Activated CD8-positive, alpha-beta memory T cell treated with anti-CD3 and anti-CD28 coated beads, Interleukin-2, amount 10 ng/mL, durations not matched to agents 7 days and 5 days (primary cell): ENCODE data around the gene MPPE1. TPM values are rescaled to one million over a fixed set of nuclear protein-coding genes. Genes with fewer than 3 reads are reported as not detected.
"Not testable (repeated sequence)": the region's sequence is repeated elsewhere in the genome, so short reads cannot be mapped to it uniquely, and the experiment has no call there.

ENCODE experiments used
- ATAC-seq: fragments of 150-1000 bp; cut with Tn5 transposase; one replicate; pipeline ENCODE4 v1.10.0; 2021; ENCODE audit warnings: moderate library complexity
- CTCF ChIA-PET: fragments of 350-600 bp; sonication (Branson Sonifier 250); formaldehyde crosslinking; loops from one replicate; lab custom pipeline; 2021; ENCODE audit warnings: antibody characterized with exemption; lab: Charles Lee
- DNase-seq: peaks from one replicate; pipeline ENCODE4 v3.0.0-alpha.2; 2020
- H3K27ac Mint-ChIP-seq: one replicate; pipeline ENCODE4 v1.8.0; 2021; ENCODE audit warnings: mild to moderate bottlenecking, mixed read lengths
- H3K27me3 Mint-ChIP-seq: one replicate; pipeline ENCODE4 v1.8.0; 2021; ENCODE audit warnings: mixed read lengths
- H3K36me3 Mint-ChIP-seq: one replicate; pipeline ENCODE4 v1.8.0; 2021; ENCODE audit warnings: mild to moderate bottlenecking, mixed read lengths
- H3K4me1 Mint-ChIP-seq: one replicate; pipeline ENCODE4 v1.8.0; 2021; ENCODE audit warnings: mixed read lengths
- H3K4me3 Mint-ChIP-seq: one replicate; pipeline ENCODE4 v1.8.0; 2021; ENCODE audit warnings: mild to moderate bottlenecking, moderate library complexity, mixed read lengths
- H3K9me3 Mint-ChIP-seq: one replicate; pipeline ENCODE4 v1.8.0; 2022; ENCODE audit warnings: low read depth, mixed read lengths
- total RNA-seq, 2 experiments: library from RNA; stranded (reverse); gene quantifications; one replicate each; pipeline ENCODE4 v1.2.3, GENCODE V29; 2021

MPPE1 gene
- total RNA-seq, 2 experiments from 2014 or later, result 42.9 to 64.9 TPM

GRCh38 chr18:11909591-11910026 lies 1.5 kb upstream of the MPPE1 start:
- Mint-ChIP-seq H3K27me3 (no peaks in the 10 kb centered on the region), H3K9me3 (no peaks in the 10 kb centered on the region), H3K36me3 (peaks cover 9% of the 10 kb centered on the region), H3K27ac (no peak overlapping the region), H3K4me3 (peak overlapping the region; percentile 96), H3K4me1 (peaks cover 22% of the 10 kb centered on the region)
- DNase-seq (no peak), ATAC-seq (no peak)
- CTCF ChIA-PET, result interaction anchor here (1.0 to 2.7 kb wide), 3 partner anchors 39 to 362 kb away, joined by 3 to 9 read pairs (median 3); no protein-coding TSS in a partner anchor

- CTCF ChIA-PET, result interaction anchor here (1.0 to 2.7 kb wide), 3 partner anchors 13 to 86 kb away, joined by 3 to 9 read pairs (median 3); no protein-coding TSS in a partner anchor
- ATAC-seq (no peak), DNase-seq (no peak)
- H3K27me3 Mint-ChIP-seq, result no peaks in the 10 kb centered on the region
- H3K4me3 Mint-ChIP-seq, result peak overlapping the region; percentile 96
- H3K9me3 Mint-ChIP-seq, result no peaks in the 10 kb centered on the region
- H3K36me3 Mint-ChIP-seq, result peaks cover 9% of the 10 kb centered on the region
- H3K4me1 Mint-ChIP-seq, result peaks cover 22% of the 10 kb centered on the region
- peak overlapping the region; percentile 82 for H3K27ac Mint-ChIP-seq
Observed at GRCh38 chr18:11909061-11909455, 941 bp upstream of the MPPE1 start.

DNA sequence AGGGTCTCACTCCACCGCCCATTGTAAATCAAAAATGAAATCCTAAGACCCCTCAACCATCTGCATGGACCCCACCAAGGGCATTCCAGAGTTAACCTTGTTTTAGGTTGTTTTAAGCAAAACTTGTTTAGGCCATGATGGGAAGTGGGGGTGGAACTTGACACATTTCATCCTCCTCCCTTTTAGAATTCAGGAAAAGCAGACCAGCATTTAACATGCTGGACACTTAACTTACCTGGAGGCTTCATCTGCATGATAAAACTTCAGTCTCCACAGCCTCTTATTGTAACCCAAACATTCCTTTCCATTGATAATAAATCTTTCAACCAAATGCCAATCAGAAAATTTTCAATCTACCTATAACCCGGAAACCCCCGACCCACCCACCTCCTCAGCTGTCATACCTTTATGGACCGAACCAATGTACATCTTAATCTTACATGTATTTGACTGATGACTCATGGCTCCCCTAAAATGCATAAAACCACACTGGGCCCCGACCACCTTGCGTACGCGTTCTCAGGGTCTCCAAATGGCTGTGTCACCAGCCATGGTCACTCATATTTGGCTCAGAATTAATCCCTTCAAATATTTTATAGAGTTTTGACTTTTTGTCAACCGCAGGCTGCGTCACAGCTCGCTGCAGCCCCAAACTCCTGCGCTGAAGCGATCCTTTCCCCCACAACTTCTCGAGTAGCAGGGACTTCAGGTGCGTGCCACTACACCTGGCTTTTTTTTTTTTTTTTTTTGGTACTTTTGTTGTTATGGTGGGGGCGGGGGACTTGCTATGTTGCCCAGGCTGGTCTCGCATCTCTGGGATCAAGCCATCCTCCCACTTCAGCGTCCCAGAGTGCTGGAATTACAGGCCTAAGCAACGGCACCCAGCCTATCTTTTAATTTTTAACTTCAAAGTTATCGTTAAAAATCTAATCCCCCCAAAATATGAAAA lies 917 bp downstream of the MPPE1 start:
- ATAC-seq (no peak), DNase-seq (no peak)
- CTCF ChIA-PET, result interaction anchor here (2.7 kb wide), 1 partner anchor 88 kb away, joined by 9 read pairs; no protein-coding TSS in a partner anchor

GRCh38 chr18:11906176-11906575 lies 1.9 kb downstream of the MPPE1 start:
- Mint-ChIP-seq H3K4me3 (no peak overlapping the region), H3K27ac (no peak overlapping the region), H3K27me3 (no peaks in the 10 kb centered on the region), H3K36me3 (peaks cover 17% of the 10 kb centered on the region), H3K4me1 (peaks cover 31% of the 10 kb centered on the region), H3K9me3 (no peaks in the 10 kb centered on the region)
- no peak for DNase-seq
- ATAC-seq, result no peak
- CTCF ChIA-PET, result interaction anchor here (1.4 kb wide), 1 partner anchor 15 kb away, joined by 3 read pairs; no protein-coding TSS in a partner anchor

More for the DNA sequence above, 917 bp downstream of the MPPE1 start:
- Mint-ChIP-seq H3K27me3 (no peaks in the 10 kb centered on the region), H3K4me3 (peak overlapping the region; percentile 96), H3K27ac (peak overlapping the region; percentile 95), H3K9me3 (no peaks in the 10 kb centered on the region), H3K36me3 (peaks cover 13% of the 10 kb centered on the region), H3K4me1 (peaks cover 31% of the 10 kb centered on the region)

GRCh38 chr18:11905613-11906012 lies 2.5 kb downstream of the MPPE1 start:
- CTCF ChIA-PET, result interaction anchor here (0.9 to 1.4 kb wide), 2 partner anchors 16 to 173 kb away, joined by 3 read pairs; no protein-coding TSS in a partner anchor
- H3K9me3 Mint-ChIP-seq, result no peaks in the 10 kb centered on the region
- H3K4me1 Mint-ChIP-seq, result peaks cover 31% of the 10 kb centered on the region
- H3K27ac Mint-ChIP-seq, result peak overlapping the region; percentile 46
- ATAC-seq (no peak), DNase-seq (no peak)
- no peaks in the 10 kb centered on the region for H3K27me3 Mint-ChIP-seq
- H3K4me3 Mint-ChIP-seq, result no peak overlapping the region
- peaks cover 17% of the 10 kb centered on the region for H3K36me3 Mint-ChIP-seq

DNA sequence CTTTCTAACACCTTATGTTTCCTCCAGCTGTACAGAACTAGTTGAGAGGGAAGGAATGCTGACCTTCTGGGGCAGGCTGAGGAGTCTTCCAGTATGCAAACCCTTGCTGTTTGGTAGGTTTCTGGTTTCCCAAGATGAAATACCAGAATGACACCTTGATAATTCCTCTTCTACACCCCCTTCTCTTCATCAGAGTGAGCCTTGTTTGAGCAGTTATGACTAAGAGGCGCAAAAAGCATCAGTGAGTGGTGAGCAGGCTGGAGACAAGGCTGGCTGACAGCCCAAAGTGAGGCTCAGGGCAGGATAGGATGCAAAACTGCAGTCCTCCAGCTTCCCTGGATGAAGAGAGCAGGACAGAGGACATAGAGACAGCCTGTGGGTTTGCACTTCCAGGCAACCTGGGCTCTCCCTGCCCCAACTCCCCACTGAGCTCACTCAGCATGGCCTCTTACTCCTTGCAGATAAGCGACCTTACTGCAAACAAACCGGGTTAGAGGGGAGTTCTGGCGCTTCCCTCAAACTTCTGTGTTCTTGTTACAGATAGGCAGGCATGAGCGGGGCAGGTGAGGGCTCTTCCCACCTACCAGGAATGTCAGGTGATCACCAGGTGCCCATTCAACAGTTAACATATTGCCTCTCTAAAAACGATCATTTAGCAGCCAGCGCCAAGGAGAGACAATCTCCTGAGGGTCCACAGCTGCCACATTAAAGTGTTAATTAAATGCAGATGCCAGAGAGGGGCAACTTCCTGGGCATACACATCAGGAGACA lies 5.4 kb downstream of the MPPE1 start:
- H3K4me3 Mint-ChIP-seq, result no peak overlapping the region
- H3K36me3 Mint-ChIP-seq, result peaks cover 25% of the 10 kb centered on the region
- no peak overlapping the region for H3K27ac Mint-ChIP-seq
- peaks cover 23% of the 10 kb centered on the region for H3K4me1 Mint-ChIP-seq
- CTCF ChIA-PET, result no interaction called here
- H3K9me3 Mint-ChIP-seq, result no peaks in the 10 kb centered on the region
- DNase-seq (no peak), ATAC-seq (no peak)
- H3K27me3 Mint-ChIP-seq, result no peaks in the 10 kb centered on the region

- no peak overlapping the region for H3K27ac Mint-ChIP-seq
- CTCF ChIA-PET, result interaction anchor here (0.6 kb wide), 1 partner anchor 40 kb away, joined by 3 read pairs; no protein-coding TSS in a partner anchor
- H3K9me3 Mint-ChIP-seq, result no peaks in the 10 kb centered on the region
Observed at GRCh38 chr18:11901826-11902438, 6.2 kb downstream of the MPPE1 start.

GRCh38 chr18:11899063-11899462 lies 9.1 kb downstream of the MPPE1 start:
- DNase-seq, result no peak
- Mint-ChIP-seq H3K27ac (no peak overlapping the region), H3K9me3 (no peaks in the 10 kb centered on the region), H3K27me3 (no peaks in the 10 kb centered on the region), H3K36me3 (peaks cover 37% of the 10 kb centered on the region), H3K4me1 (peaks cover 9% of the 10 kb centered on the region), H3K4me3 (no peak overlapping the region)
- no peak for ATAC-seq
- CTCF ChIA-PET, result no interaction called here

More at GRCh38 chr18:11901826-11902438, 6.2 kb downstream of the MPPE1 start:
- peaks cover 28% of the 10 kb centered on the region for H3K36me3 Mint-ChIP-seq
- no peak overlapping the region for H3K4me3 Mint-ChIP-seq
- ATAC-seq (no peak), DNase-seq (no peak)
- no peaks in the 10 kb centered on the region for H3K27me3 Mint-ChIP-seq
- peaks cover 18% of the 10 kb centered on the region for H3K4me1 Mint-ChIP-seq

DNA sequence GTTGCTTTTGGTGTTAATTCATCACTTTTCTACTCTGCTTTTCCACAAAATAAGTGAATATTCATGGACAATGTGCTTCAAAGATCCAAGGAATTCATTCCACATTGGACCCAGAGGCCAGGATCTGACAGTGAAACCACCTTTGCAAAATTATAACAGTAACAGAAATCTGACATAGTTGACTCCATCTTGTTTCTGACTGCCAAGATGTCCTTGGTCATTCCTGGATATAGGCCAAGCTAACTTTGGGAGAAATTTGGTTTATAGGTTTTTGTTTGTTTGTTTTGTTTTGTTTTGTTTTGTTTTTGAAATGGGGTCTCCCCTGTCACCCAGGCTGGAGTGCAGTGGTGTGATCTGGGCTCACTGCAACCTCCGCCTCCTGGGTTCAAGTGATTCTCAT lies 10.3 kb downstream of the MPPE1 start:
- peaks cover 2% of the 10 kb centered on the region for H3K4me1 Mint-ChIP-seq
- CTCF ChIA-PET, result interaction anchor here (1.1 kb wide), 1 partner anchor 97 kb away, joined by 3 read pairs; no protein-coding TSS in a partner anchor

DNA sequence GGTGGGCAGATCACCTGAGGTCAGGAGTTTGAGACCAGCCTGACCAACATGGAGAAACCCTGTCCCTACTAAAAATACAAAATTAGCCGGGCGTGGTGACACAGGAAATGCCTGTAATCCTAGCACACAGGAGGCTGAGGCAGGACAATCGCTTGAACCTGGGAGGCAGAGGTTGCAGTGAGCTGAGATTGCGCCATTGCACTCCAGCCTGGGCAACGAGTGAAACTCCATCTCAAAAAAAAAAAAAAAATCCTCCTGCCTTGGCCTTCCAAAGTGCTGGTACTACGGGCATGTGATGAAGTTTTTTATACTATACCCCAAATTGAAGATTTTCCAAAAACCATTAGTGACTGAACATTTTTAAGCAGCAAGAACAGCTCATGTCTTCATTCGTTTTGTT lies 15.7 kb downstream of the MPPE1 start:
- CTCF ChIA-PET, ATAC-seq, H3K27me3 Mint-ChIP-seq, H3K9me3 Mint-ChIP-seq, H3K4me1 Mint-ChIP-seq, H3K4me3 Mint-ChIP-seq, DNase-seq, H3K27ac Mint-ChIP-seq: not testable (repeated sequence)
- peaks cover 41% of the 10 kb centered on the region for H3K36me3 Mint-ChIP-seq

More for the DNA sequence above, 10.3 kb downstream of the MPPE1 start:
- DNase-seq, result no peak
- no peak overlapping the region for H3K27ac Mint-ChIP-seq
- H3K27me3 Mint-ChIP-seq, result no peaks in the 10 kb centered on the region
- ATAC-seq, result no peak
- peaks cover 34% of the 10 kb centered on the region for H3K36me3 Mint-ChIP-seq
- H3K9me3 Mint-ChIP-seq, result no peaks in the 10 kb centered on the region
- H3K4me3 Mint-ChIP-seq, result no peak overlapping the region

GRCh38 chr18:11891737-11892136 lies 16.4 kb downstream of the MPPE1 start:
- peaks cover 35% of the 10 kb centered on the region for H3K36me3 Mint-ChIP-seq

DNA sequence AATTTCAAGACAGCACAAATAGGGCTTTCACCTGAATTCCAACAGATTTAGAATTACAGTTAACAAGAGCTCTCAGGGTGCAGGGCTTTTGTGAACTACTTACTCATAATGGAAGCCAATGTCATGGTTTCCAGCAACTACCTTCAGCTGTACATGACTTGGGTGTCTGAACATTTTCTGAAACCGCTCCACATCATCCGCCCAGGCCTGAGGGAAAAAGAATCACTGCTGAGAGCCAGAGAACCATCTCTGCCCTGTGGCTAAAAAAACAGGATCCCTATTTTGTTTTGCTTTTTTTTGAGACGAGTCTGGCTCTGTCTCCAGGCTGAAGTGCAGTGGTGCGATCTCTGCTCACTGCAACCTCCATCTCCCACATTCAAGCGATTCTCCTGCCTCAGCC lies 18.8 kb downstream of the MPPE1 start:
- Mint-ChIP-seq H3K4me1 (peaks cover 8% of the 10 kb centered on the region), H3K36me3 (peaks cover 33% of the 10 kb centered on the region), H3K4me3 (no peak overlapping the region), H3K9me3 (no peaks in the 10 kb centered on the region), H3K27ac (no peak overlapping the region), H3K27me3 (no peaks in the 10 kb centered on the region)
- DNase-seq (no peak), ATAC-seq (no peak)
- CTCF ChIA-PET, result interaction anchor here (1.2 kb wide), 1 partner anchor 49 kb away, joined by 6 read pairs; no protein-coding TSS in a partner anchor

More at GRCh38 chr18:11891737-11892136, 16.4 kb downstream of the MPPE1 start:
- H3K27ac Mint-ChIP-seq, result no peak overlapping the region
- DNase-seq (no peak), ATAC-seq (no peak)
- CTCF ChIA-PET, result no interaction called here
- H3K9me3 Mint-ChIP-seq, result no peaks in the 10 kb centered on the region
- H3K4me3 Mint-ChIP-seq, result no peak overlapping the region
- H3K4me1 Mint-ChIP-seq, result peaks cover 8% of the 10 kb centered on the region
- H3K27me3 Mint-ChIP-seq, result no peaks in the 10 kb centered on the region
